H1 (cell line): ENCODE results near the gene AMER2.

Experiments used
- CHD1 ChIP-seq: IDR thresholded peaks from 2 replicates; pipeline ENCODE4 v1.6.1; 2012; ENCODE audit warnings: low read depth, low read length, improper control_type of control experiment
- EP300 ChIP-seq, 2 experiments: IDR thresholded peaks; 1 replicate in 1 of 2; 2 replicates in 1 of 2; pipeline ENCODE4 v1.6.1; 2011 to 2012; ENCODE audit warnings: low read depth in 2 of 2, low read length in 2 of 2, mild to moderate bottlenecking in 2 of 2, borderline replicate concordance in 1 of 2, inconsistent platforms in 1 of 2, moderate library complexity in 1 of 2
- GABPA ChIP-seq: IDR thresholded peaks from 2 replicates; pipeline ENCODE4 v1.6.1; 2011; ENCODE audit warnings: mild to moderate bottlenecking, low read length, moderate library complexity, borderline replicate concordance; ENCODE audit not compliant: insufficient read depth
- HDAC2 ChIP-seq, 2 experiments: fragments of 300-600 bp in 1 of 2; sonication (generic) in 1 of 2; IDR thresholded peaks; 2 replicates each; pipeline ENCODE4 v1.6.1; 2011 to 2012; ENCODE audit warnings: low read depth in 2 of 2, low read length in 2 of 2, mild to moderate bottlenecking in 2 of 2, moderate library complexity in 2 of 2, borderline replicate concordance in 1 of 2, inconsistent platforms in 1 of 2
- HDAC6 ChIP-seq: IDR thresholded peaks from one replicate; pipeline ENCODE4 v1.7.1; 2012; ENCODE audit warnings: low read depth, mild to moderate bottlenecking, inconsistent platforms, low read length, moderate library complexity
- JUN ChIP-seq: IDR thresholded peaks from 2 replicates; pipeline ENCODE4 v1.6.1; 2011; ENCODE audit warnings: low read depth, mild to moderate bottlenecking, improper control_type of control experiment, low read length
- JUND ChIP-seq: IDR thresholded peaks from 2 replicates; pipeline ENCODE4 v1.6.1; 2011; ENCODE audit warnings: mild to moderate bottlenecking, improper control_type of control experiment, low read length
- NRF1 ChIP-seq: IDR thresholded peaks from 2 replicates; pipeline ENCODE4 v1.6.1; 2011; ENCODE audit warnings: mild to moderate bottlenecking, low read depth, low read length, improper control_type of control experiment
- POLR2AphosphoS5 ChIP-seq: IDR thresholded peaks from 2 replicates; pipeline ENCODE4 v1.6.1; 2011; ENCODE audit warnings: low read depth, low read length
- SRF ChIP-seq: IDR thresholded peaks from 2 replicates; pipeline ENCODE4 v1.6.1; 2011; ENCODE audit warnings: mild to moderate bottlenecking, low read depth, low read length, moderate library complexity
- TAF7 ChIP-seq: optimal IDR thresholded peaks from 2 replicates; pipeline ENCODE3; 2011; ENCODE audit warnings: low read depth, mild to moderate bottlenecking, inconsistent platforms, low read length, moderate library complexity, borderline replicate concordance
- YY1 ChIP-seq: IDR thresholded peaks from 2 replicates; pipeline ENCODE4 v1.6.1; 2011; ENCODE audit warnings: low read depth, mild to moderate bottlenecking, low read length
- TF ChIP-seq, protein P1 (sequence below): IDR thresholded peaks from 2 replicates; pipeline ENCODE4 v1.6.1; 2011; ENCODE audit warnings: low read depth, mild to moderate bottlenecking, low read length; ENCODE audit not compliant: insufficient read depth
- TF ChIP-seq, protein P2 (sequence below), 3 experiments: IDR thresholded peaks; 1 replicate in 2 of 3; 2 replicates in 1 of 3; pipeline versions ENCODE4 v1.5.1 to v1.6.1; 2011; ENCODE audit warnings: low read length in 3 of 3, mild to moderate bottlenecking in 3 of 3, inconsistent platforms in 2 of 3, low read depth in 1 of 3, moderate library complexity in 1 of 3; ENCODE audit not compliant: insufficient read depth in 1 of 3; ENCODE audit errors: control extremely low read depth in 1 of 3

DNA sequence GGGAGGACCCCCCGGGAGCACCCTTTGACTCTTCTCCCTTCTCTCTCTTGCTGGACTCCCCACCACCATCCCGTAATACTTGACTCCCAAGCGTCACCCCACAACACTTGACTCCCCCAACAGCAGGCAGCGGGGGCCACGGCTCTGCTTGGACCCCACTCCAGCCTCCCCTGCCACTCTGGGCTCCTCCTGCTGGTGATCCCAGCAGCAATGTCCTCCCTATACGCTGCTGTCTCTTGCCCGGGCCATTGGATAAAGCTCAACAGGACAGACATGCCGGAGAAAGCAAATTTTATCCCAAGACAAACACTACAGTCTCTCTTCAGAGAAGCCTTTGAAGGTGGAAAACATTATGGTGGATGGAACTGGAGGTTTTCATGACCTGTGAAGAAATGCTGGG is 20.4 kb upstream of the AMER2 start:
- TF ChIP-seq, protein P1, sequence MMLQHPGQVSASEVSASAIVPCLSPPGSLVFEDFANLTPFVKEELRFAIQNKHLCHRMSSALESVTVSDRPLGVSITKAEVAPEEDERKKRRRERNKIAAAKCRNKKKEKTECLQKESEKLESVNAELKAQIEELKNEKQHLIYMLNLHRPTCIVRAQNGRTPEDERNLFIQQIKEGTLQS = no peak
- TF ChIP-seq JUND (no peak), JUN (no peak), HDAC6 (no peak), TAF7 (no peak), YY1 (no peak), HDAC2 (IDR thresholded peaks at IDR 0.05; ENCODE audit: borderline replicate concordance in 1 of 2, low read depth in 2 of 2, low read length in 2 of 2) (no peak), GABPA (no peak), SRF (no peak), CHD1 (no peak), NRF1 (no peak), EP300 (IDR thresholded peaks at IDR 0.05; ENCODE audit: borderline replicate concordance in 1 of 2, low read depth in 2 of 2, low read length in 2 of 2) (no peak), POLR2AphosphoS5 (no peak)
- TF ChIP-seq, protein P2, sequence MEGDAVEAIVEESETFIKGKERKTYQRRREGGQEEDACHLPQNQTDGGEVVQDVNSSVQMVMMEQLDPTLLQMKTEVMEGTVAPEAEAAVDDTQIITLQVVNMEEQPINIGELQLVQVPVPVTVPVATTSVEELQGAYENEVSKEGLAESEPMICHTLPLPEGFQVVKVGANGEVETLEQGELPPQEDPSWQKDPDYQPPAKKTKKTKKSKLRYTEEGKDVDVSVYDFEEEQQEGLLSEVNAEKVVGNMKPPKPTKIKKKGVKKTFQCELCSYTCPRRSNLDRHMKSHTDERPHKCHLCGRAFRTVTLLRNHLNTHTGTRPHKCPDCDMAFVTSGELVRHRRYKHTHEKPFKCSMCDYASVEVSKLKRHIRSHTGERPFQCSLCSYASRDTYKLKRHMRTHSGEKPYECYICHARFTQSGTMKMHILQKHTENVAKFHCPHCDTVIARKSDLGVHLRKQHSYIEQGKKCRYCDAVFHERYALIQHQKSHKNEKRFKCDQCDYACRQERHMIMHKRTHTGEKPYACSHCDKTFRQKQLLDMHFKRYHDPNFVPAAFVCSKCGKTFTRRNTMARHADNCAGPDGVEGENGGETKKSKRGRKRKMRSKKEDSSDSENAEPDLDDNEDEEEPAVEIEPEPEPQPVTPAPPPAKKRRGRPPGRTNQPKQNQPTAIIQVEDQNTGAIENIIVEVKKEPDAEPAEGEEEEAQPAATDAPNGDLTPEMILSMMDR (IDR thresholded peaks at IDR 0.05; ENCODE audit: control extremely low read depth in 1 of 3, insufficient read depth in 1 of 3, low read depth in 1 of 3, low read length in 3 of 3) = no peak
